LHCN-M2 (cell line): ENCODE data around the gene NPAP1. TPM values are rescaled to one million over a fixed set of nuclear protein-coding genes. Genes with fewer than 3 reads are reported as not detected.
"Not testable (repeated sequence)": the region's sequence is repeated elsewhere in the genome, so short reads cannot be mapped to it uniquely, and the experiment has no call there.

Experiments used
- DNase-seq: peaks from one replicate; pipeline ENCODE4 v3.0.0-alpha.2; 2012; ENCODE audit warnings: low read depth
- polyA plus RNA-seq: library from polyadenylated mRNA; unstranded; fragments of >200 nt; gene quantifications from one replicate; pipeline ENCODE4 v1.2.1, GENCODE V29; 2012; ENCODE audit warnings: missing spikeins
- total RNA-seq: library from RNA; depleted of rRNA; stranded (reverse); fragments of >200 nt; gene quantifications from 2 replicates; pipeline ENCODE4 v1.2.3, GENCODE V29; 2014; rRNA removed

NPAP1 gene
- total RNA-seq, result not detected in 2 replicates
- not detected for polyA plus RNA-seq

- no peak for DNase-seq
Observed at GRCh38 chr15:24675332-24676144, at the start of gene NPAP1. Gene NPAP1, plus strand, starts transcription at chr15:24675775. Its CDS starts 93 bp downstream, at chr15:24675868.

- DNase-seq, result no peak
Observed at GRCh38 chr15:24627443-24627842, 48.1 kb upstream of the NPAP1 start.

- DNase-seq, result no peak
Observed at GRCh38 chr15:24633082-24633481, 42.5 kb upstream of the NPAP1 start.

- DNase-seq, result not testable (repeated sequence)
Observed at GRCh38 chr15:24639412-24639811, 36.2 kb upstream of the NPAP1 start.

- DNase-seq, result no peak
Observed at GRCh38 chr15:24645627-24646026, 29.9 kb upstream of the NPAP1 start.

GRCh38 chr15:24659622-24660021, 16.0 kb upstream of the NPAP1 start:
- no peak for DNase-seq

GRCh38 chr15:24662991-24663390, 12.6 kb upstream of the NPAP1 start:
- no peak for DNase-seq

- no peak for DNase-seq
Observed at GRCh38 chr15:24676431-24676830, 856 bp downstream of the NPAP1 start.

- no peak for DNase-seq
Observed at GRCh38 chr15:24678485-24678884, 2.9 kb downstream of the NPAP1 start.

GRCh38 chr15:24682002-24682401, 6.4 kb downstream of the NPAP1 start:
- no peak for DNase-seq

- DNase-seq, result not testable (repeated sequence)
Observed at GRCh38 chr15:24682905-24683304, 7.3 kb downstream of the NPAP1 start.

- no peak for DNase-seq
Observed at GRCh38 chr15:24683736-24684135, 8.2 kb downstream of the NPAP1 start.

GRCh38 chr15:24684313-24684712, 8.7 kb downstream of the NPAP1 start:
- DNase-seq, result no peak

GRCh38 chr15:24696201-24696600, 20.6 kb downstream of the NPAP1 start:
- DNase-seq, result no peak

- no peak for DNase-seq
Observed at GRCh38 chr15:24696842-24697241, 21.3 kb downstream of the NPAP1 start.

- DNase-seq, result no peak
Observed at GRCh38 chr15:24718289-24719082, 42.9 kb downstream of the NPAP1 start.

GRCh38 chr15:24729760-24730159, 54.2 kb downstream of the NPAP1 start:
- DNase-seq, result no peak
